Activated CD8-positive, alpha-beta memory T cell treated with anti-CD3 and anti-CD28 coated beads for 4 hours (primary cell): Measurements from ENCODE around the gene CYP2W1.

ENCODE experiments used
- DNase-seq, 2 donors: peaks; one replicate each; pipeline ENCODE4 v3.0.0-alpha.2; 2020; ENCODE audit warnings: low read depth in 2 of 2

CYP2W1 gene

DNA sequence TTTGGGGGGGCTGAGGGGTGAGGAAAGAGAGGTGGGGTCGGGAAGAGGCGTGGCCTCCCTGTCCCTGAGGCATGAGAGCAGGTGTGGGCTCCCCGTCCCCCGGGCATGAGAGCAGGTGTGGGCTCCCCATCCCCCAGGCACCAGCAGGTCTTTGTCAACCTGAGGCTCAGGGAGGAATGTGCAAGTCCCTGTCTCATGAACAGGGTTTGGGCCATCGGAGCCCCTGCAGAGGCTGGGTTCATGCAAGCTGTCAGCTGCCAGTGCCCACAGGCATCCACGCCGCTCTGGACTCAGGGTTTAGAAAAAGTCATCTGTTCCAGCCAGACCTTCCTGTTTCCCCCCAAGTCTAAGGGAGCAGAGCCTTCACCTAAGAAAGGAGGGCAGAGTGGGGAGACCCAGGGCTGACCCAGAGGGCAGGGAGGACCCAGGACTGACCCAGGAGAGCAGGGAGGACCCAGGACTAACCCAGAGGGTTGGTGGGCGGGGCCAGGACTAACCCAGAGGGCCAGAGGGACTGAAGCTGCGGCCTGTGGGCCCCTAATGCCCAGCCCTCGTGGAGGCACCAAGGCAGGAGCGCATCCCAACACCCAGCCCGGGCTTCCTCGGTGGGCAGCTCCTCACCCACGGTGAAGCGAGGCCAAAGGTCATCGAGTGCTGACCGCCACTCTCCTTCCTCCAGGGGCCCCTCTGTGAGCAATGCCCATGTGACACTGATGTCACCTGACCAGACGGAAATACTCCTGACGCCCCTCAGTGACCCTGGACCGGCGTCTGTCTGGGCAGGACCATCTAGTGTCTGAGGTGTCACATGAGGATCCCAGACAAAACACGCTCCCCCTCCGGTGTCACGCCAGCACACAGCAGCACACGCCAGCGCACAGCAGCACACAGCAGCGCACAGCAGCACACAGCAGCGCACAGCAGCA, 32.5 kb downstream of the CYP2W1 start:
- no peak for DNase-seq

DNA sequence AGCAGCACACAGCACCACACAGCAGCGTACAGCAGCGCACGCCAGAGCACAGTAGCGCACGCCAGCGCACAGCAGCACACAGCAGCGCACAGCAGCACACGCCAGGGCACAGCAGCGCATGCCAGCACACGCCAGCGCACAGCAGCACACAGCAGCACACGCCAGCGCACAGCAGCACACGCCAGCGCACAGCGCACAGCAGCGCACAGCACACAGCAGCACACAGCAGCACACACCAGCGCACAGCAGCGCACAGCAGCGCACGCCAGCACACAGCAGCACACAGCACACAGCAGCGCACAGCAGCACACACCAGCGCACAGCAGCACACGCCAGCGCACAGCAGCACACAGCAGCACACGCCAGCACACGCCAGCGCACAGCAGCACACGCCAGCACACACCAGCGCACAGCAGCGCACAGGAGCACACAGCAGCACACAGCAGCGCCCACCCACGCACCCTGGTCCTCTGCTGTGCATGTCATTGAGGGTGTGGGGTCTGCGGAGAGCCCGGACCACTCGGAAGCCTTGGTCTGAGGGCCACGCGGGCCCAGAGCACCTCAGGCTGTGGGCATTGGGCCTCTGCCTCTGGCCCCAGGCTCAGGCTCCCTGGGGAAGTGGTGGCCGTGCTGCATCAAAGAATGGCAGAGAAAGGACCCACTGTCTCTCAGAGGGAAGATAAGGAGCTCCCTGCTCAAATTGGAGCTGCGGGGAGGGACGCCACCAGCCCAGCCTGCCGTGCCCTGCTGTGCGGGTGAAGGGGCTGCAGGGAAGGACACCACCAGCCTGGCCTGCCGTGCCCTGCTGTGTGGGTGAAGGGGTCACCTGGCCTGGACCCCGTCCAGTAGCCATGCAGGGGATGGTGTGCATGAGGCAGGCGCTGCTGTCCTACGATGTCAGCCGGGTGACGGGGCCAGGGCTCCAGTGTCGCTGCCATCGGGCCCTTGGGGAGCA, 33.9 kb downstream of the CYP2W1 start:
- DNase-seq, result no peak

GRCh38 chr7:1017586-1018333, 34.8 kb downstream of the CYP2W1 start:
- no peak for DNase-seq

GRCh38 chr7:1018334-1018695, 35.3 kb downstream of the CYP2W1 start:
- DNase-seq, result no peak

DNA sequence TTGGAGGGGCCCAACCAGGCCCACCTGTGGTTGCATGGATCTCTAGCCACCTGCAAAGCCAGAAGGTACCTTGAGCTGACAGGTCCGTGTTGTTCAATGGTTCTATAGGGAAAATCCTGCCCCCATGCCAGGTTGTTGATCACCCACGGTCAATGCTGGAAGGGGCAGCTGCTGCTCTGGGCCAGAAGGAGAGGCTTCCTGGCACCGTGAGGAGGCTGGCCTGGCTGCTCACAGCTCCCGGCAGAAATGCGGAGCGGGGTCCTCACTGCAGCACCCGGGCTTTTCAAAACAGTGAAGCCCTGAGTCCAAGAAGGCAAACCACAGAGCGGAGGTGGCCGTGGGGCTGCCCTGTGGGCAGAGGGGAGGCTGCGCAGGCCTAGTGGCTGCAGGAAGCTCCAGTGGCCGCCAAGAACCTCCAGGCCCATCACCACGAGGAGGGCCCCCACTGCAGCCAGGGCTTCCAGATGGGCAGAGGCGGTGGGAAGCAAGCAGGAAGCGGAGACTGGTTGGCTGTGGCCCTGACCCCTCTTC, 36.3 kb downstream of the CYP2W1 start:
- DNase-seq, result no peak

DNA sequence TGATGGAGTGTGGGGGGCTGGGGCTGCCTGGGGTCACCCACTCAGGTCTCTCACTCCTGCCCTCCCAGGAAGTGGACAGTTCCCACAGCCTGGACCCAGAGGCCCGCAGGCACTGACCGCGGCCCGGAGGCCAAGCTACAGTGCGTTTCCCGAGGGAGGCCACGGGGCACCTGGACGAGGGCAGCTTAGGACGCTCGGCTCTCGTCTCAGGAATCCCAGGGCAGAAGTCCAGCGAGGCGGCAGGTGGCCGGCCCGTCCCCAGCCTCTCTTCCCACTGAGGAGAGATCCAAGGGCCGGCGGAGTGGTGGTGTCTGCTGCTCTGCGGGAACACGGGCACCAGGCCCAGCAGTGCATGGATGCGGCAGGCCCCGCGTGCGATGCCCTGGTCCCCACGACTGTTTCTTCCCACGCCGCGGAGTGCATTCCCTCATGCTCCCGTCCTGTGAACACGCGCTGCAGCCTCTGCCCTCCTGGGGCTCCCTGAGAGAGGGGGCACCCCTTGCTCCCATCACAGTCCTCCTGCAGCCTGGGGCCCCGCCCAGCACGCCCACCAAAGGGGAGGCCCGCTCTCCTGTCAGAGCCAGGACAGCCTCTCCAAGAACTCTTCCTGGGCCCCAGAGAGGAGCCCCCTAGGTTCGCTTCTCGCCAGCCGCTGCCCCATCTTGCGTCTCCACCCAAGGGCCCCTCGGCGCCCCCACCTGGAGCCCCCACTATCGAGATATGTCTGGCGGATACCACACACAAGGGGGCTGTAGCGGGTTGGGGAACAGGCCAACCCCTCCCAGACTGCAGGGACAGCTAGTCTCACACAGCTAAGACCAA, 37.0 kb downstream of the CYP2W1 start:
- no peak for DNase-seq

- no peak for DNase-seq
These were observed 37.9 kb downstream of the CYP2W1 start for GRCh38 chr7:1020849-1021251.

- no peak for DNase-seq
These were observed 38.4 kb downstream of the CYP2W1 start for GRCh38 chr7:1021366-1021765.

- DNase-seq, result no peak
These were observed 39.0 kb downstream of the CYP2W1 start for GRCh38 chr7:1021931-1022330.

GRCh38 chr7:1022356-1022755, 39.4 kb downstream of the CYP2W1 start:
- DNase-seq, result no peak

DNA sequence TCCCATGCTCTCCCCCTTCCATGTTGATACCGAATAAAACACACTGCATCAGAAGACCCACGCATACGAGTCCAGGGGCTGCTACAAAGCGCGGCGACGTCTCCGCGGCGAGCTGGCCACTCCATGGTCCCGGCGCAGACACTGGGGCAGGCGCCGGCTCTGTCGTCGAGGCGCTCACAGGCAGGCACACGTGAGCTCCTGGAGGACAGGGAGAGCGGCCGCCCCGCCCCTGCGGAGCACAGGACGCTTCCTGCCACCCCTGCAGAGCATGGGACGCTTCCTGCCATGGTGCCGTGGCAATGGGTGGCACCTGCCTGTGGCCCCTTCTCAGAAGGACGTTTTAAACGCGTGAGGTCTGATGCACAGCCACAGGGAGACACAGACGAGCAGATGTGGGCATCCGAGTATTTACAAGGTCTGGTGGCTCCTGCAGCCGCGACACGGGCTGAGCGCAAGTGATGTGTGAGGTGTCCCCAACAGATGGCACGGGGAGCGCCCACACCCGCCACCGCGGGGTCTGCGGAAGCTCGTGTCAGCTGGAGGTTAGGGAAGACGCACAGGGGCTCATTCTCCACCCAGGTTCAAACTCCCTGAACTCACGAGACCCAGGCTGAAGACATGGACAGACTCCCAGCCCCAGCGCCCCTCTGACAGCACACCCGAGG, 40.0 kb downstream of the CYP2W1 start:
- no peak for DNase-seq

DNA sequence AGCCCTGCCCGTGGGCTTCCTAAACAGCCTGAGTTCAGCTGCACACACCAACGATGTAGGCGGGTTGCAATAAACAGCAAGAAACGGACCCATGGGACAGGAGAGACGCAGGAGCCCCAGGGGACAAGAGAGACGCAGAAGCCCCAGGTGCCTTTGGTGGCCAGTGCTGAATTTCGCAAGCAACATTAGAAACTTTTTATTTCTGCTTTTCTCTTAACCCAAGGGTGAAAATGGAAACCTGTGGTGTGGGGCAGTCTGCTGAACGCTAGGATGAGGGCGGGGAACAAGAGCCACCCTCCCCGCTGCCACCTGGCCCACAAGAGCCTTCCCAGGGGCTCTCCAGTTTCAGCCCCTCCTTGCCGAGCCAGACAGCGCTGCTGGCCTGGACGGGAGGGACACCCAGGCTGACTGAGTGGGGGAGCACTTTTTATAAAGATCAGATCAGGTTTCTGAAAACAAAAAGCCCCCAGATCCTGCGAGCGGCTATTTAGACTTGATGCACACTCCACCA, 41.4 kb downstream of the CYP2W1 start:
- DNase-seq, result no peak

DNA sequence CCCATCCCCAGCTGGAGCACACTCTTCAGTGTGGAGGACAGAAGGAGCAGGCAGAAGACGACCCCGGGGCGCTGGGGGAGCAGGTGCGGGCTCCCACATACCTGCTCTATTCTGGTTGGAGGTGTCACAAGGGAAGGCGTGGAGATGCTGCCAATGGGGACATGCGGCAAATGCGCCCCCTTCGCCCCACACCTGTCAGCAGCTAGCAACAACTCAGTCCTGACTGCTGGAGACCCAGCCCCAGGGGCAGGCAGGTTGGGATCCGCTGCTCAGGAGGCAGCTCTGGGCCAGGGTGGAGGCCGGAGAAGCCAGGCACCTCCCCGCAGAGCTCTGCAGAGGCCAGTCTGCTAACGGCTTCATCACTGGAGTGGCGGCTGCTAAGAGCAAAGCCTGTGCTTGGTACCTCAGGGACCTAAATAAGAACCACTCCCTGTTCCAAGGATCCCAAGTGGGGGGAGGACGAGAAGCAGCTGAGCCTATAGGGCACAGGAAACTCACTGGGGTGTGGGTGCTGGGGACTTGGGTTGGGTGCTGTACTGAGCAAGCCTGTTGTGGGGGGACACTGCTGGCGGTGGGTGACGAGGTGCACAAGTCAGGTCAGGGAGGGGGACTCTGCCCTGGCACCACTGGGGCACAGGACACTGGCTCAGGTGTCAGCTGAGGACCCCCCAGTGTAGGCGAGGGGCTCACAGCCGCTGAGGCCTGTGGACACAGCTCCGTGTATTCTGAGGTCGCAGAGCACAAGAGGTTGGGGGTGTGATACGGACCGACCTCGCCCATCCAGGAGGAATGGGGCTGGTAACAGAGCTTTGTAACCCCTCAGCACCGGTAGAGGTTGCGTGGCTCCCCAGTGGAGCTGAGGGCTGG, 42.1 kb downstream of the CYP2W1 start:
- no peak for DNase-seq

- DNase-seq, result no peak
These were observed 43.0 kb downstream of the CYP2W1 start for GRCh38 chr7:1025743-1026581.

DNA sequence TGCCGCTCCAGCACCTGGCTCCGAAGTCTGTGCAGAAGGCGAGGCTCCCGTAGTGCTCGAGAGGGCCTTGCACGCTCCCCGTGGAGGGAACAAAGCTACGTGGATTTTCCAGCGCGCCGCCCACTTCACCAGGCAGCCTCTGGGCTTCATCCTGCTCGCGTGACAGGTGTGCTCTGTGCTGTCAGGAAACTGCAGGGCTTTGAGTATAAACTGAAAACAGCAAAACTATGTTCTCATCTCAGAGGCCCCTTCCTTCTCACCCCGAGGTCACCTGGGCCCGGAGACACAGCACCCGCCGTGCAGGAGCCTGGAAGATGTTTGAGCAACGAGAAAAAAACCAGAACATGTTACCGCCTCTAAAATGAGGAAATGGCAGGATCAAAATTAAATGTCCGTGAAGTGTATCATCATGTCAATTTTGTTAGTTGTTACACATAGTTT, 43.8 kb downstream of the CYP2W1 start:
- no peak for DNase-seq

GRCh38 chr7:1027242-1028043, 44.5 kb downstream of the CYP2W1 start:
- no peak for DNase-seq
